BLaER1 (cell line): ENCODE results near the gene KPNA4.
"Not testable (repeated sequence)": the region's sequence is repeated elsewhere in the genome, so short reads cannot be mapped to it uniquely, and the experiment has no call there.

Experiments
- H3K27ac ChIP-seq: shearing (Covaris generic); formaldehyde crosslinking; 2 replicates; pipeline ENCODE4 v1.8.1; 2022
- H3K27me3 ChIP-seq: shearing (Covaris generic); formaldehyde crosslinking; 2 replicates; pipeline ENCODE4 v1.8.1; 2022
- H3K36me3 ChIP-seq: shearing (Covaris generic); formaldehyde crosslinking; 2 replicates; pipeline ENCODE4 v1.8.1; 2022
- H3K4me1 ChIP-seq: shearing (Covaris generic); formaldehyde crosslinking; 2 replicates; pipeline ENCODE4 v1.8.1; 2022
- H3K4me2 ChIP-seq: shearing (Covaris generic); formaldehyde crosslinking; 2 replicates; pipeline ENCODE4 v1.8.1; 2022
- H3K4me3 ChIP-seq: shearing (Covaris generic); formaldehyde crosslinking; 2 replicates; pipeline ENCODE4 v1.8.1; 2022
- H3K9ac ChIP-seq: shearing (Covaris generic); formaldehyde crosslinking; 2 replicates; pipeline ENCODE4 v1.8.1; 2022
- H3K9me3 ChIP-seq: shearing (Covaris generic); formaldehyde crosslinking; 2 replicates; pipeline ENCODE4 v1.8.1; 2022
- H4K20me1 ChIP-seq: shearing (Covaris generic); formaldehyde crosslinking; 2 replicates; pipeline ENCODE4 v1.8.1; 2022
- Cebpa-rat ChIP-seq: shearing (Covaris generic); IDR thresholded peaks from 2 replicates; pipeline ENCODE4 v1.8.1; 2022

KPNA4 gene

GRCh38 chr3:160553827-160554226 is 11.5 kb downstream of the KPNA4 start:
- Histone ChIP-seq H3K27me3 (no peaks in the 10 kb centered on the region), H3K9me3 (peaks cover 45% of the 10 kb centered on the region), H4K20me1 (peaks cover 65% of the 10 kb centered on the region), H3K4me1 (no peaks in the 10 kb centered on the region), H3K27ac (no peak overlapping the region), H3K36me3 (peaks cover 69% of the 10 kb centered on the region), H3K4me3 (no peak overlapping the region), H3K4me2 (no peak overlapping the region), H3K9ac (no peak overlapping the region)
- no peak for TF ChIP-seq Cebpa-rat

GRCh38 chr3:160546727-160547126 is 18.6 kb downstream of the KPNA4 start:
- Histone ChIP-seq H3K27ac (no peak overlapping the region), H3K4me3 (no peak overlapping the region), H4K20me1 (peaks cover 66% of the 10 kb centered on the region), H3K4me2 (no peak overlapping the region), H3K9ac (no peak overlapping the region), H3K27me3 (no peaks in the 10 kb centered on the region), H3K36me3 (peaks cover 58% of the 10 kb centered on the region), H3K9me3 (peaks cover 46% of the 10 kb centered on the region), H3K4me1 (peaks cover 18% of the 10 kb centered on the region)
- no peak for TF ChIP-seq Cebpa-rat

GRCh38 chr3:160545504-160545871 is 19.9 kb downstream of the KPNA4 start:
- peaks cover 45% of the 10 kb centered on the region for H3K36me3 ChIP-seq
- no peak for TF ChIP-seq Cebpa-rat
- no peak overlapping the region for H3K9ac ChIP-seq
- H3K27me3 ChIP-seq = no peaks in the 10 kb centered on the region
- peaks cover 78% of the 10 kb centered on the region for H4K20me1 ChIP-seq
- peaks cover 34% of the 10 kb centered on the region for H3K9me3 ChIP-seq
- H3K4me1 ChIP-seq = peaks cover 18% of the 10 kb centered on the region
- H3K4me2 ChIP-seq = peak overlapping the region; percentile 33; the same call in 1 of the 2 replicates
- H3K27ac ChIP-seq = no peak overlapping the region
- no peak overlapping the region for H3K4me3 ChIP-seq

GRCh38 chr3:160544844-160545503 is 20.4 kb downstream of the KPNA4 start:
- H3K4me3 ChIP-seq = no peak overlapping the region
- H3K9me3 ChIP-seq = peaks cover 28% of the 10 kb centered on the region
- H3K27ac ChIP-seq = no peak overlapping the region
- peaks cover 40% of the 10 kb centered on the region for H3K36me3 ChIP-seq
- no peak for TF ChIP-seq Cebpa-rat
- H4K20me1 ChIP-seq = peaks cover 83% of the 10 kb centered on the region
- H3K9ac ChIP-seq = no peak overlapping the region
- peak overlapping the region; percentile 33; the same call in 1 of the 2 replicates for H3K4me2 ChIP-seq
- H3K27me3 ChIP-seq = no peaks in the 10 kb centered on the region
- H3K4me1 ChIP-seq = peaks cover 18% of the 10 kb centered on the region

GRCh38 chr3:160540551-160540950 is 24.8 kb downstream of the KPNA4 start:
- Histone ChIP-seq H3K4me2 (no peak overlapping the region), H3K4me3 (no peak overlapping the region), H3K36me3 (peaks cover 13% of the 10 kb centered on the region), H3K27ac (no peak overlapping the region), H3K9me3 (peaks cover 9% of the 10 kb centered on the region), H3K27me3 (no peaks in the 10 kb centered on the region), H3K9ac (no peak overlapping the region), H4K20me1 (peaks cover 98% of the 10 kb centered on the region), H3K4me1 (peaks cover 9% of the 10 kb centered on the region)
- TF ChIP-seq Cebpa-rat = no peak

GRCh38 chr3:160538895-160539294 is 26.5 kb downstream of the KPNA4 start:
- H3K4me1 ChIP-seq = no peaks in the 10 kb centered on the region
- H3K9ac ChIP-seq = no peak overlapping the region
- H3K36me3 ChIP-seq = peaks cover 25% of the 10 kb centered on the region
- no peaks in the 10 kb centered on the region for H3K27me3 ChIP-seq
- no peak overlapping the region for H3K4me3 ChIP-seq
- H3K27ac ChIP-seq = no peak overlapping the region
- TF ChIP-seq Cebpa-rat = no peak
- no peak overlapping the region for H3K4me2 ChIP-seq
- H4K20me1 ChIP-seq = peaks cover 85% of the 10 kb centered on the region
- peaks cover 8% of the 10 kb centered on the region for H3K9me3 ChIP-seq

- no peaks in the 10 kb centered on the region for H3K4me1 ChIP-seq
- no peaks in the 10 kb centered on the region for H3K27me3 ChIP-seq
- no peak for TF ChIP-seq Cebpa-rat
- H3K4me3 ChIP-seq = no peak overlapping the region
- peaks cover 79% of the 10 kb centered on the region for H4K20me1 ChIP-seq
- H3K4me2 ChIP-seq = no peak overlapping the region
- H3K36me3 ChIP-seq = peaks cover 26% of the 10 kb centered on the region
- H3K9ac ChIP-seq = no peak overlapping the region
- H3K27ac ChIP-seq = no peak overlapping the region
- H3K9me3 ChIP-seq = no peaks in the 10 kb centered on the region
Measured at GRCh38 chr3:160537729-160538128, 27.6 kb downstream of the KPNA4 start.

GRCh38 chr3:160532371-160532770 is 33.0 kb downstream of the KPNA4 start:
- Histone ChIP-seq H3K4me3 (no peak overlapping the region), H3K27me3 (no peaks in the 10 kb centered on the region), H3K4me1 (no peaks in the 10 kb centered on the region), H3K9ac (no peak overlapping the region), H3K9me3 (no peaks in the 10 kb centered on the region), H3K36me3 (peaks cover 72% of the 10 kb centered on the region), H3K4me2 (no peak overlapping the region), H3K27ac (no peak overlapping the region), H4K20me1 (peaks cover 42% of the 10 kb centered on the region)
- no peak for TF ChIP-seq Cebpa-rat

GRCh38 chr3:160531311-160531710 is 34.1 kb downstream of the KPNA4 start:
- peaks cover 33% of the 10 kb centered on the region for H4K20me1 ChIP-seq
- no peak overlapping the region for H3K4me2 ChIP-seq
- H3K9me3 ChIP-seq = no peaks in the 10 kb centered on the region
- no peak overlapping the region for H3K4me3 ChIP-seq
- H3K27ac ChIP-seq = no peak overlapping the region
- H3K36me3 ChIP-seq = peaks cover 83% of the 10 kb centered on the region
- no peak for TF ChIP-seq Cebpa-rat
- H3K4me1 ChIP-seq = no peaks in the 10 kb centered on the region
- H3K9ac ChIP-seq = no peak overlapping the region
- no peaks in the 10 kb centered on the region for H3K27me3 ChIP-seq

- H3K27ac ChIP-seq, H3K4me3 ChIP-seq, H3K4me1 ChIP-seq, H3K4me2 ChIP-seq, H3K9ac ChIP-seq, H3K9me3 ChIP-seq, H3K27me3 ChIP-seq: not testable (repeated sequence)
- peaks cover 11% of the 10 kb centered on the region for H4K20me1 ChIP-seq
- H3K36me3 ChIP-seq = peaks cover 93% of the 10 kb centered on the region
Measured at GRCh38 chr3:160516391-160516790, 49.0 kb downstream of the KPNA4 start.

GRCh38 chr3:160501325-160501724 is 64.0 kb downstream of the KPNA4 start:
- no peak overlapping the region for H3K4me2 ChIP-seq
- H3K9ac ChIP-seq = no peak overlapping the region
- TF ChIP-seq Cebpa-rat = no peak
- H3K27me3 ChIP-seq = no peaks in the 10 kb centered on the region
- no peaks in the 10 kb centered on the region for H3K4me1 ChIP-seq
- H3K27ac ChIP-seq = no peak overlapping the region
- H3K36me3 ChIP-seq = peaks cover 87% of the 10 kb centered on the region
- H3K4me3 ChIP-seq = no peak overlapping the region
- no peaks in the 10 kb centered on the region for H4K20me1 ChIP-seq
- H3K9me3 ChIP-seq = no peaks in the 10 kb centered on the region
